SK-MEL-5 (cell line): ENCODE measurements around the gene CNIH2. TPM values are rescaled to one million over a fixed set of nuclear protein-coding genes. Genes with fewer than 3 reads are reported as not detected.
"Not testable (repeated sequence)": the region's sequence is repeated elsewhere in the genome, so short reads cannot be mapped to it uniquely, and the experiment has no call there.

Experiments
- DNase-seq: peaks from one replicate; pipeline ENCODE4 v3.0.0-alpha.2; 2016; ENCODE audit warnings: low read depth, low spot score
- in situ Hi-C: cut with HindIII; loops from 2 replicates; pipeline ENCODE4 v1.10.0; 2016; ENCODE audit warnings: low sequenced_read_pairs, high pct_unique_total_duplicates, low pct_unique_long_range_greater_than_20kb
- total RNA-seq: library from RNA; depleted of rRNA; stranded (reverse); fragments of >200 nt; shearing (Covaris generic); gene quantifications from 2 replicates; pipeline ENCODE4 v1.2.3, GENCODE V29; 2014

CNIH2 gene
- total RNA-seq, 1 experiment from 2014 or later: 0.63 TPM

DNA sequence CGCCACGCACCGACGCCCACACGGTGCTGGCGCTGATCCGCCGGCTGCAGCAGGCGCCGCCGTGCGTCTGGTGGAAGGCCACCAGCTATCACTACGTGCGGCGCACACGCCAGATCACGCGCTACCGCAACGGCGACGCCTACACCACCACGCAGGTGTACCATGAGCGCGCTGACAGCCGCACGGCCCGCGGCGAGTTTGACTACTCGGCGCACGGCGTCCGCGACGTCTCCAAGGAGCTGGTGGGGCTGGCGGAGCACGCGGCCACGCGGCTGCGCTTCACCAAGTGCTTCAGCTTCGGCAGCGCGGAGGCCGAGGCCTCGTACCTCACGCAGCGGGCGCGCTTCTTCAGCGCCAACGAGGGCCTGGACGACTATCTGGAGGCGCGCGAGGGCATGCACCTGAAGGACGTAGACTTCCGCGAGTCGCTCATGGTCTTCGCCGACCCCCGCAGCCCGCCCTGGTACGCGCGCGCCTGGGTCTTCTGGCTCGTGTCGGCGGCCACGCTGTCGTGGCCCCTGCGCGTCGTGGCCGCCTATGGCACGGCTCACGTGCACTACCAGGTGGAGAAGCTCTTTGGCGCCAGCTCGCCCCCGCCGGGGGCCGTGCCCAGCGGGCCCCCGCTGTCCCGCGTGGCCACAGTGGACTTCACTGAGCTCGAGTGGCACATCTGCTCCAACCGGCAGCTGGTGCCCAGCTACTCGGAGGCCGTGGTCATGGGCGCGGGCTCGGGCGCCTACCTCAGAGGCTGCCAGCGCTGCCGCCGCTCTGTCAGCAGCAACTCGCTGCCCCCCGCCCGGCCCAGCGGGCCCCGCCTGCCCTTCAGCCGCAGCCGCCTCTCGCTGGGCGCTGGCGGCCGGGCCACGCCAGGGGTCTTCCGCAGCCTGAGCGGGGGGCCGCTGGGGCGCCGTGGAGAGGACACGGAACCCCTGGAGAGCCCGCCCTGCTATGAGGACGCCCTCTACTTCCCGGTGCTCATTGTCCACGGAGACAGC is 16.9 kb downstream of the CNIH2 start:
- in situ Hi-C loops: no loop called here

GRCh38 chr11:66297610-66298009 is 19.6 kb downstream of the CNIH2 start:
- in situ Hi-C loops: no loop called here
- no peak for DNase-seq

More for the DNA sequence above, 16.9 kb downstream of the CNIH2 start:
- DNase-seq: no peak

DNA sequence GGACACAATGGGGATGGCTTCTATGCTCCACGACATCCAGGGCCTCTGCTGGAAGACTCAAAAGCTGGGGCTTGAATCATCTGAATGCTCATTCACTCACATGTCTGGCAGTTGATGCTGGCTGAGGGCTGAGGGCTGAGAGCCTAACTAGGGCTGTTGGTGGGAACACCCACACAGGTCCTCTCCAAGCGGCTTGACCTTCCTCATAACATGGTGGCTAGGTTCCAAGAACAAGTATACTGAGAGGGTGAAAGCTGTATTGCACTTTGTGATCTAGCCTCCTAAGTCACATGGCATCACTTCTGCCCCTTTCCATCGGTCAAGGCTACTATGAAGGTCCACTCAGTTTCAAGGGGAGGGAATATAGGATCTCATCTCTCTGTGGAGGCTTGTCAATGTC is 21.2 kb downstream of the CNIH2 start:
- in situ Hi-C loops: no loop called here
- no peak for DNase-seq

DNA sequence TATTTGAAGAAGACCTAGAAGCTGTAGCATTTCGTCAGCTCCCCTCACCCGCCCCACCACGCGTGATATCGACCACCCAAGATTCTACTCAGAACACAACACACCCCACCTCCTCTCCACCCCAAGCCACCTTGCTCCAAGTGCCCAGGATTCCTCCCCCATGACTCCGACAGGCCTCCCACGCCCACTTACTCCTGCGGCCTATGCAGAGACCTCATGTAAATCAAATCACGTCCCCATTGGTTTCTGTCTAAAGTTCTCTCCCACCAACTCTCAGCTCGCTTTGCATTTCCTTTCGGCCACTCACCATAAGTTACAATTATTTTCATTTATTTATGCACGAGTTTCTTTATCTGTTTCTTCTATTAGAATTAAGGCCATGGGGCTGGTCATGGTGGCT is 24.7 kb downstream of the CNIH2 start:
- no peak for DNase-seq
- in situ Hi-C loops: no loop called here

- in situ Hi-C loops: no loop called here
Observed at GRCh38 chr11:66309475-66309874, 31.5 kb downstream of the CNIH2 start.

GRCh38 chr11:66310324-66310723 is 32.3 kb downstream of the CNIH2 start:
- in situ Hi-C loops: no loop called here
- no peak for DNase-seq

More at GRCh38 chr11:66309475-66309874, 31.5 kb downstream of the CNIH2 start:
- no peak for DNase-seq

- DNase-seq, in situ Hi-C loops: not testable (repeated sequence)
Observed at GRCh38 chr11:66310803-66311440, 32.9 kb downstream of the CNIH2 start.

DNA sequence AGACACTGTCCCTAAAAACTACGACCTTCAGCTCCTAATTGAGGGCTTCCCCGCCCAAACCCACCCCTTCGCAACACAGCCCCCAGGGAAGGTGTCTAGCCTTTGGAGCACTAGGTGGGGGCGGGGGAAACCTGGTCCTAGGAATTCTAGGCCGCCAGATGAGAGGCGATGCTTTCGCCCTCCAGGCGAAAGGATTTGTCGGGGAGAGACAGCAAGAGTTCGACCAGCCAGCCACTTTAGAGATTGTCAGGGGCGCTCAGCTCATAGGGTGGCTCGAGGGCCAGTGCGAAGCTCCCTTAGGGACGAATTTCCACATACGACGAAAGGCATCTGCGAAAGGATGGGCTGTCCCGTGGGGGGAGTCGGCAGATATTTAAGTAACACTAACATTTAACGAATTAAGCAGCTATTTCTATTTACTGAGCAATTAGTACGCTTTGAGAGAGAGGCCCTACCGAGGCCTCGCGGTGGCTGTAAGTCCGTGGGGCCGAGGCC is 33.5 kb downstream of the CNIH2 start:
- in situ Hi-C loops: no loop called here
- no peak for DNase-seq

GRCh38 chr11:66311965-66312548 is 34.1 kb downstream of the CNIH2 start:
- in situ Hi-C loops: no loop called here
- DNase-seq: peak; percentile 92

DNA sequence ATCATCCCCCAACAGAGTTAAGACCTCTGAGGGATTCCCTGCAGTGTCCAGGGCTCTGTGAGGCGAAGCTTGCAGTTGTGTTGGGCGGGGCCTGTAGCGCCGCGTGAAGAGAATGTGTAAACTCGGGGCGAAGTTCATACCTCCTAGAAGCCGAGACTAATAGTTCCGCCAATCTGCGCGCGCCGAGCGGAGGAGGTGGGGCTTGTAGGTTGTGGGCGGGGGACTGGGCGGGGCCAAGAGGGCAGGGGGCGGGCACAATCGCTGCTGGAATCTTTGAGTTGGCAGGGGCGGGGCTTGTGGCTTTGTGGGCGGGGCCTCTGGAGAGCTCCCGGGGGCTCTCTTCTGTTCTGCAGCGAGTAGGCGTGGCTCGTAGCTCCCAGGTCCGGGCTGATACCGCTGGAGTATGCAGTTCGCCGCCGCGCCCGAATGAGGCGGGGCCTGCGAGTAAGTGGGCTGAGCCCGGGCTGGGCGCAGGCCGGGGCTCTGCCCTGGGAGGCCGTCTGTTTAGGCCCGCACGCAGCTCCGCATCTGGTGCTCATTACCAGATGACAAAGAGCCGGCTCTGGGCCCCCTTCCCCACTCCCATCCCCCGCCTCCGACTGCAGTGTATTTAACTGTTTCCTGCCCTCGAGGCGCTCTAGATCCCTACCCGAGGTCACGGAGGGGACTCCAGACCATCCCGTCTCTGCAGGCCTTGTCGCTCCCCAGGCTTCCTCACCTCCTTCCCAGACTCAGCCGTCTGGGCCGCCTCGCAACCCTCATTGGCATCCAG is 34.8 kb downstream of the CNIH2 start:
- DNase-seq: peak; percentile 94
- in situ Hi-C loops: no loop called here

DNA sequence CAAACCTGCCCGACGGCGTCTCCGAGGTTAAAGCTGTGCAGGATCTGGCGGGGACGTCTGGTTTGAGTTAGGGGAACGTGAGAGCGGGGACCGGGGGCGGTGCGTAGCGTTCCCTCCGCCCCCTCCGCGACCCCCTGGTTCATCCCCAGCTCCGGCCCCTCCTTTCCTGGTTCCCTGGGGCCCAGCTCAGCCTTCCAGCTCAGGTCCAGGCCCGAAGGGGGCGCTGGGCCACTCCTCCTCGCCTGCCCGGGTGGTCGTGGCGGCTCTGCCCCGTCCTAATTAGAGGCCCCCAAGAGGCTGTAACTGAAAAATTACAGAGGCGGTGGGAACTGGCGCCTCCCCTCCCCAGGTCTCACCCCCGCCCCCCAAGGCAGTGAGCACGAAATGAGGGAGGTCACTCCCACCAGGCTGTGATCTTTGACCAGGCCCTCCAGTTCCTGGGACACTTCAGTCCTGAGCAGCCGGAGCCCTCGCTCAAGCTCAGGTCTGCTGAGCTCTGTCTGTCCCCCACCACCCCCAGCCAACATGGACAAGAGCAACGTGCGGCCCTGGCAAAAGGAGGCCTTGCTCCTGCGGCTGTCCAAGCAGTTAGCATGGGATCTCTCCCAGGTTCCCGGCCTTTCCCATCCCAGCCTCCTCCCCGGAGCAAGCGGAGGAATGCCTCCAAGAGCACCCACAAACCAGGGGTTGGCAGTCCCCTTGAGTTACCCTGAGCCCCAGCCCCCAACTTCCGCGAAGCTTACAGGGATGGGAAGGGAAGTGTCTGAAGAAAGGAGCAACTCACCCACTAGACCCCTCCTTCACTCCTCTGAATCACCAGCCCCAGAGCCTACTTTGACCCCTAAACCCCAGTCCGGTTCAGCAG is 35.6 kb downstream of the CNIH2 start:
- in situ Hi-C loops: no loop called here
- no peak for DNase-seq

DNA sequence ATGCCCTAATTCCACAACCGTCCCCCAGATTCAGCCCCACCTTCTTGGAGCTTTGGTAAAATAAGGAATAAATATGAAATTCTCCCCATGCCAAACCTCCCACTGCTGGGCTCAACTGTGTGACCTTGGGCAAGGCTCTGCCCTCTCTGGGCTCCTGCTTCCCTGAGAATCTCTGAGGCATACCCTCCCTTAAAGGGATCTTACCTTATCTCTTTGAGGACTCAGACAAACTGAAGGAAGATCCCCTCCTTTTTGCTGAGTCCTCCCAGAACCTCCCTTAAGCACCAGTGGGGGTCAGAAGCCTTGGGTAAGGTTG is 36.2 kb downstream of the CNIH2 start:
- DNase-seq: no peak
- in situ Hi-C loops: no loop called here

DNA sequence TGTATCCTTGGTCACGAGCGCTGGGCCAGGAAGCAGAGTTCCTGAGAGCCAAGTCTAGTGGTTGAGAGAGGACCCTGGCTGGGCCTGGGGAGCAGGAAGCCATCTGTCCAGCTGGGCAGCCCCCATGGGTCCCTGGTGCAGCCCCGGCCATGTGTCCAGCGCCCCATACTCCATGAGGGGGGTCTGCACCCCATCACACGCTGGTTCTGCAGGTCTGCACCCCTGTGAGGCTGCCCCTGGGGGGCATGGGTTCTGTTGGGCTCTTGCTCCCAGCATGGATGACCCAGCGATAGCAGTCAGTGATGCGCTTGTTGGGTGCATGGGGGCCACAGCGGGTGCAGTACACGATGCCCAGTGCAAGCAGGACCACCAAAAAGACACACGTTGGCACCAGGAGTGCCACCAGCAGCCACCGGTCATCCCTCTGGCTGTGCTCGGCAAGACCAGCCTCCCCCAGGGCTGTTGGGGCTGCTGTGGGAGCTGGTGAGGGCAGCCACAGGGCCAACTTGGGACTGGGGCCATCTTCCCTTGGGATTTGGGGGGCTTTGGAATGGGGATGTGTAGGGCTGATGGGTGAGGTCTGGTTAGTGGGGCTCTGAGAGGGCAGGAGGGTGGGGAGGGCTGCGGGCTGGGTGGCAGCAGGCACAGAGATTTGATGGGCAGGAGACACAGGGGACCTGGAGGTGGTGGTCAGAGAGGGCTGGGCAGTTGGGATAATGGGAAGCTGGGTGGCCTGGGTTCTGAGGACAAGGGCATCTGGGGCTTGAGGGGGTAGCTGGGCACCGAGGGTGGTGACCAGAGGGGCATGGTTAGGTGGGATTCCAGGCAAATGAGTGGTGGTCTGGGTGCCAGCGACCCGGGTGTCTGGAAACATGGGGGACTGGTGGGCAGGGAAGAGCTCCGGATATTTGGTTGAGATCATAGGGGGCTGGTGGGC is 36.9 kb downstream of the CNIH2 start:
- DNase-seq: no peak
- in situ Hi-C loops: no loop called here

DNA sequence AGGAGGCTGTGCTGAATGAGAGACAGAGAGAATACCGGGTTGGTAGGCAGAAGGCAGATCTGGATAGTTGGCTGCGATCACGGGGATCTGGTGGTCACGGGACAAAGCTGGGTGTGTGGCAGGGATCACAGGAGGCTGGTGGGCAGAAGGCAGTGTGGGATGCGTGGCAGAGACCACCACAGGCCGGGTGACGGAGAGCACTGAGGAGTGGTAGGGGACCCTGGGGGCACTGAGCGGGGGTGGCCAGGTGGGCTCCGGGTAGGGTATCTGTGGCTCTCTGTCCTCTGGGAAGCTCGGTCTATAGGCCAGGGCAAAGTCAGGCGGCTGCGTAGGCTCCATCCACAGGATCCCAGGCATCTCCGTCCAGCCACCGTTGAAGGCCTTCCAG is 37.5 kb downstream of the CNIH2 start:
- DNase-seq: no peak
- in situ Hi-C loops: no loop called here

DNA sequence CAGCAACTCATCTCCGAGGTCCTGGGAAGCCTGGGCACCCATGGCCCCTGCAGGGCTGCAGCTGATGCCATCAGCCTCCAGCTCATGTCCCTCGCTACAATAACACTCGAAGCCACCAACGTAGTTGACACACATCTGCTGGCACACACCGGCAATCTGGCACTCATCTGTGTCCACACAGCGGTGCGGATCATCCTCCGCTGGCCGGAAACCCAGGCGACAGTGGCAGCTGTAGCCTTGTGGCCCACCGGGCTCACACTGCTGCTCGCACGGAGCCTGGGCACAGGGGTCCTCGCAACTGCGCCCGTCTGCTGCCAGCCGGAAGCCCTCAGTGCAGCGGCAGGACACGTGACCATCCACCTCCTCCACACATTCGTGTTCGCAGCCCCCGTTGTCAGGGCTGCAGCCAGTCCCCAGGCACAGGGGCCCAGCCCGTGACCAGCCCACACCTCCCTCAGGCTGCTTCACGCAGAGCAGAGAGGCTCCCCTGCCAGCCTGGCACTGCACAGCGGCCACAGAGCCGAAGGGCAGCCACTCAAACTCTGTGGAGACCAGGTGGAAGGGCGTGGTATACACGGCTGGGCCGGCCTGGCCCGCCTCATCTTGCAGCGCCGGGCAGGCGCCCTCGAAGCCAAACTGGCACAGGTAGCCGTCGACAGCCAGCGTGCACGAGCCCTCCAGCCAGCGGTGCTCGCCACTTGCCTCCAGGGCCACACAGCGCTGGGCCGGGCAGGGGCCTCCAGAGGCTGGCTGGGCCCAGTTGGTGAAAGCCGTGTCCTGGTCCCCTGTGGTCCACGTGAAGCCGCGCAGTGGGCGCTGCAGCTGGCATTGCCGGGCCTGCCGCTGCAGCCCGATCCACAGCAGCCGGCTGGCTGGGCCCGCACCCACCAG is 38.2 kb downstream of the CNIH2 start:
- DNase-seq: no peak

More for the DNA sequence above, 38.2 kb downstream of the CNIH2 start:
- in situ Hi-C loops: no loop called here
